Hematopoietic multipotent progenitor cell treated with erythropoietin and hydrocortisone succinate and interleukin-3 and kit ligand, for 6 days (in vitro differentiated cells): Measurements from ENCODE around the gene RAD23B.
"Not testable (repeated sequence)": the region's sequence is repeated elsewhere in the genome, so short reads cannot be mapped to it uniquely, and the experiment has no call there.

Experiments used
- DNase-seq: peaks from one replicate; pipeline ENCODE4 v3.0.0-alpha.2; 2015

Gene RAD23B

DNA sequence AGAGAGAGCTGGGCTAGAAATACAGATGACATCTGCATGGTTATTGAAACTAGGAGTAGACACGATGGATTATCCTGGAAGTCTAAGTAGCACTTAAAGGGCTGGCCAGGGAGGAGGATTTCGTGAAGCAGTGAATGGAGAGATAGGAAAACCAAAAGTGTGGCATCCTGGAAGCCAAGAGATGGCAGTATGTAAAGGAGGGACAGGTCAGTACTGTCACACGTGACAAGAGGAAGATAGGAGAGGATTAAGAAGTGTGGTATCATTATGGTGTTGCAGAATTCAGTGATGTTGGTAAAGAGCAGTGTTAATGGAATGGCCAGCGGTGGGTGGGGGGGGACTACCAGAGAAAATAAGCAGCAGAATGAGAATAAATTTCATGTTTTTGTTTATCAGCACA lies 11.7 kb downstream of the RAD23B start:
- DNase-seq = no peak

GRCh38 chr9:107295995-107296394 lies 12.9 kb downstream of the RAD23B start:
- no peak for DNase-seq

- not testable (repeated sequence) for DNase-seq
Measured at GRCh38 chr9:107296592-107296991, 13.5 kb downstream of the RAD23B start.

- DNase-seq = peak; percentile 30
Measured at GRCh38 chr9:107299437-107299836, 16.4 kb downstream of the RAD23B start.

DNA sequence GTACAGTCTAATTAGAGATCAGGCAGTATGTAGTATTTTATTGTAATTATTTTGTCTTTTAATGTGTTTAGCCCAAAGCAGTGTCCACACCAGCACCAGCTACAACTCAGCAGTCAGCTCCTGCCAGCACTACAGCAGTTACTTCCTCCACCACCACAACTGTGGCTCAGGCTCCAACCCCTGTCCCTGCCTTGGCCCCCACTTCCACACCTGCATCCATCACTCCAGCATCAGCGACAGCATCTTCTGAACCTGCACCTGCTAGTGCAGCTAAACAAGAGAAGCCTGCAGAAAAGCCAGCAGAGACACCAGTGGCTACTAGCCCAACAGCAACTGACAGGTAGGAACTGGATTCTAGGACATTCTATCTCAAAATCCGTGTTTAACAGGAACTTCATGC lies 23.2 kb downstream of the RAD23B start:
- DNase-seq = no peak

GRCh38 chr9:107307331-107307730 lies 24.3 kb downstream of the RAD23B start:
- no peak for DNase-seq

GRCh38 chr9:107308461-107308860 lies 25.4 kb downstream of the RAD23B start:
- DNase-seq = no peak

DNA sequence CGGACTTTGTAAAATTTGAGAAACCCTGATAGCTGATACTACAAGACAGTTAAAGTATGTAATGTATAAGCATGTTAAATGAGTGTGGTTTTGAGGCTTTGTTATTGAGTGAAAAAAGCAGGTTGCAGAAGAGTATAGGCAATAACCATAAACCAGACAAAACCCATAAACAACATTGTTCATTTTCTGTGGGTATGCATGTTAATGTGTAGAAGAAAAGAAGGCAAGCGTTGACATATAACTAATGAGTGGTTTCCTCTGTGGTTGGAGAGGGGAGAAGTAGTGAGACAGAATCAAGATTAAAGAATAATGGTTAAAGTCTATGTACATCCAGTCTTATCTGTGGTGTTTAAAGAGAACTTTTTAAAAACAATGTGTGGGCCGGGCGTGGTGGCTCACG lies 26.2 kb downstream of the RAD23B start:
- peak; percentile 80 for DNase-seq

GRCh38 chr9:107312376-107313050 lies 29.4 kb downstream of the RAD23B start:
- DNase-seq = peak; percentile 52

DNA sequence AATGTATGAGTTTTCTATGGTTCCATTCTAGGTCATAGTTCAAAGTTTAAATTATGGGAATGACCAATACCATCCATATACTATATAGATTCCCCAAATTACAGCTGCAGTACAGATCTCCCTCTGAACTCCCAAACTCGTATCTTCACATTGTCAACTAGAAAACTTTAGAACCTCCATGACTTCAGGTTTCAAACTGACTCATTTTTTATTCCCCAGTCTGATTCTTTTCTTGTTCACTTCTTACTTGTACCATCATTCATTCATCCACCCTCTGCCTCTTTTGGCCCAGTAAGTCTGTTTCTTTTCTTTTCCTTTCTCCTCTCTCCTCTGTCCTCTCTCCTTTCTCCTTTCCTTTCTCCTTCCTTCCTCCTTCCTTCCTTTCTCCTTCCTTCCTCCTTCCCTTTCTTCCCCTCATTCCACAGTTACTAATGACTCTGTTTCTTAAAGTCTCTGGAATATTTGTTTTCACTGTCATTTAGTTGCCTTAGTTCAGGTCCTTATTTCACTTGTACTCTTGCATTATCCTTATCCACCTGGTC lies 30.5 kb downstream of the RAD23B start:
- DNase-seq = no peak

- no peak for DNase-seq
Measured at GRCh38 chr9:107314763-107315162, 31.7 kb downstream of the RAD23B start.

- no peak for DNase-seq
Measured at GRCh38 chr9:107316795-107317661, 33.9 kb downstream of the RAD23B start.

GRCh38 chr9:107322643-107323042 lies 39.6 kb downstream of the RAD23B start:
- no peak for DNase-seq

- DNase-seq = no peak
Measured at GRCh38 chr9:107323836-107324585, 40.9 kb downstream of the RAD23B start.

- DNase-seq = peak; percentile 16
Measured at GRCh38 chr9:107325842-107326241, 42.8 kb downstream of the RAD23B start.

- no peak for DNase-seq
Measured at GRCh38 chr9:107328510-107328909, 45.4 kb downstream of the RAD23B start.

DNA sequence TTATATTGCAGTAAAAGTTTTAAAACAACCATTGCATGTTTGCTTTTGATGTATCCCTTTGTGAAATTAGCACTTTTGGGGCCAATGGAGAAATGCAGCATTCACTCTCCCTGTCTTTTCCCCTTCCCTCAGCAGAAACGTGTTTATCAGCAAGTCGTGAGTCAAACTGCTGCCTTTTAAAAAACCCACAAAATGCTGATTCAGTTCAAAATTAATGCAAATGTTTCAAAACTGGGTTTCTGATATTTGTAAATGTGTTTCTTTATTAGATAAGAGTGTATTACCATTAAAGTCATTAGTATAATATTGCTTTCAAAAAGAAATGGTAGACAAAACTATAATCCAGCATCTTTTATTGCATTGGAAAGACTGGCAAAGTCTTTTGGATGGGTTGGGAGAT lies 47.3 kb downstream of the RAD23B start:
- DNase-seq = no peak

GRCh38 chr9:107332883-107333282 lies 49.8 kb downstream of the RAD23B start:
- DNase-seq = no peak

DNA sequence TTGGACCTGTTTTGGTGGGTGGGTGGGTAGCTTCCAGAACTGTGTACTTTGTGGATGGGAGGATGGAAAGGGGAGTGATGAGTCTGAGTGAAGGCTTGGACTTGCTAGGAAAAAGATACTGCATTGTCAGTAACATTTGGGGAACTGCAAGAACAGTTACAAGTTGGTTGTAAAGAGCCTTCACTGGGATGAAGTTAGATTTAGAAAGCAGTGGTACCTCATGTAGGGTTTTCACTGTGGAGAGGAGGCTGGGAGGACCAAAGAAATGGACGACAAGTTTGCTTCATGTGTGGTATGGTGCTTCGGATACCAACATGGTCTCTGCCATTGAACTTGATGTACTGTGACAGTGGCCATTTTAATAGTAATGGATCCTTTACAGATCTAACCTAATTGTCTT lies 50.3 kb downstream of the RAD23B start:
- no peak for DNase-seq

GRCh38 chr9:107334103-107334776 lies 51.2 kb downstream of the RAD23B start:
- no peak for DNase-seq

DNA sequence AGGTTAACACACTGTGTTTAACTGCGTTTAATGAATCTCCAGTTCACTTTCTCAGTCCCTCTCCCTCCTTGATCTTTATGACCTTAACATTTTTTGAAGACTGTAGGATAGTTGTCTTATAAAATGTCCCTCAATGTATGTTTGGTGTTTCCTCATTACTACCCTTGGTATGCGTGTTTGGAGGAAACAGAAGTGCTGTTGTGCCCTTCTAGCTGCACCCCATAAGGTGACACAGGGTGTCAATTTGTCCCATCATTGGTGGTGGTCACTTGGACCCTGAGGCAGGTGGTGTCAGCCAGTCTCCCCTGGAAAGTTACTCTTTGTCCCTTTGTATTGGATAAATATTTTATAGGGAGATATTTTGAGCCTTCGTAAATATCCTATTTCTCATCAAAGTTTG lies 52.3 kb downstream of the RAD23B start:
- DNase-seq = no peak

- no peak for DNase-seq
Measured at GRCh38 chr9:107336718-107337360, 53.8 kb downstream of the RAD23B start.
